C4-2B (cell line): ENCODE data around the gene FRK.

Source experiments
- CTCF ChIP-seq: fragments of 450-650 bp; conservative IDR thresholded peaks from 2 replicates; pipeline ENCODE4 v1.5.1; 2017; ENCODE audit warnings: mild to moderate bottlenecking
- ZFX ChIP-seq: fragments of 450-650 bp; IDR thresholded peaks from 2 replicates; pipeline ENCODE4 v1.6.1; 2017

- no peak for TF ChIP-seq ZFX
- peak; percentile 83 for TF ChIP-seq CTCF
These were observed 164.1 kb downstream of the FRK start for GRCh38 chr6:115896538-115897129.
